B cell (primary cell): Measurements from ENCODE around the gene XYLT2. TPM values are rescaled to one million over a fixed set of nuclear protein-coding genes. Genes with fewer than 3 reads are reported as not detected.
A peak's percentile ranks its signal among the peaks of the same experiment; 100 is the strongest.

ENCODE experiments used
- ATAC-seq: fragments of 200-7000 bp; cut with Tn5 transposase; one replicate; pipeline ENCODE4 v1.10.0; 2021; ENCODE audit warnings: low read depth, mild to moderate bottlenecking, moderate number of reproducible peaks, moderate library complexity
- CTCF ChIA-PET: fragments of 350-600 bp; sonication (Branson Sonifier 250); formaldehyde crosslinking; loops from one replicate; lab custom pipeline; 2021; ENCODE audit warnings: antibody characterized with exemption, inconsistent platforms; lab: Charles Lee
- POLR2A ChIA-PET: fragments of 350-600 bp; sonication (Branson Sonifier 250); formaldehyde crosslinking; loops from one replicate; lab custom pipeline; 2021; ENCODE audit warnings: antibody characterized with exemption; lab: Charles Lee
- DNase-seq: peaks from one replicate; pipeline ENCODE4 v3.0.0; 2013
- H2AFZ ChIP-seq: 2 replicates; pipeline ENCODE4 v1.6.1; 2012; ENCODE audit warnings: mild to moderate bottlenecking, low read depth, low read length; ENCODE audit not compliant: insufficient read depth, poor library complexity, severe bottlenecking
- H3K27ac ChIP-seq, 2 donors: 1 replicate in 1 of 2; 2 replicates in 1 of 2; pipeline ENCODE4 v1.5.1; 2012 to 2013; ENCODE audit warnings: low read length in 2 of 2, mild to moderate bottlenecking in 2 of 2, moderate library complexity in 1 of 2
- H3K27me3 ChIP-seq, 4 experiments: fragments of 200-600 bp in 1 of 4; sonication (generic) in 1 of 4; replicated peaks in 1 of 4; 1 replicate in 2 of 4; 2 replicates in 2 of 4; pipeline versions ENCODE4 v1.6.1 to v1.7.0; 2013 to 2016; ENCODE audit warnings: low read length in 3 of 4, mild to moderate bottlenecking in 2 of 4, mixed read lengths in 1 of 4, moderate library complexity in 1 of 4; ENCODE audit not compliant: insufficient read depth in 4 of 4, control insufficient read depth in 3 of 4; ENCODE audit errors: control extremely low read depth in 1 of 4
- H3K36me3 ChIP-seq, 2 experiments: replicated peaks in 1 of 2; 1 replicate in 1 of 2; 2 replicates in 1 of 2; pipeline versions ENCODE4 v1.6.1 to v1.7.1; 2013; ENCODE audit warnings: low read length in 1 of 2; ENCODE audit not compliant: insufficient read depth in 2 of 2, control insufficient read depth in 1 of 2; ENCODE audit errors: control extremely low read depth in 1 of 2, extremely low read depth in 1 of 2
- H3K4me1 ChIP-seq, 2 donors: fragments of 200-600 bp in 1 of 2; sonication (generic) in 1 of 2; 1 replicate in 1 of 2; 2 replicates in 1 of 2; pipeline versions ENCODE4 v1.5.1 to v1.6.1; 2013 to 2017; ENCODE audit warnings: low read length in 2 of 2; ENCODE audit not compliant: control insufficient read depth in 2 of 2, insufficient read depth in 2 of 2
- H3K4me2 ChIP-seq: replicated peaks from 2 replicates; pipeline ENCODE3; 2012; ENCODE audit warnings: mild to moderate bottlenecking, low read depth, low read length; ENCODE audit not compliant: poor library complexity, severe bottlenecking
- H3K4me3 ChIP-seq, 5 experiments: fragments of 200-600 bp in 1 of 5; sonication (generic) in 1 of 5; 1 replicate in 3 of 5; 2 replicates in 2 of 5; pipeline versions ENCODE4 v1.5.1 to v1.7.0; 2011 to 2016; ENCODE audit warnings: low read length in 4 of 5, mild to moderate bottlenecking in 4 of 5, low read depth in 2 of 5, control low read depth in 1 of 5, moderate library complexity in 1 of 5; ENCODE audit not compliant: insufficient read depth in 1 of 5; ENCODE audit errors: control extremely low read depth in 1 of 5, extremely low read depth in 1 of 5
- H3K79me2 ChIP-seq: fragments of 200-600 bp; sonication (generic); one replicate; pipeline ENCODE4 v1.6.0; 2016; ENCODE audit warnings: low read length; ENCODE audit not compliant: control insufficient read depth, insufficient read depth
- H3K9ac ChIP-seq: fragments of 200-600 bp; sonication (generic); 2 replicates; pipeline ENCODE4 v1.6.1; 2017; ENCODE audit warnings: mild to moderate bottlenecking, low read length, moderate library complexity
- H3K9me3 ChIP-seq, 3 donors: one replicate each; pipeline versions ENCODE4 v1.6.1 to v1.7.1; 2013; ENCODE audit warnings: low read length in 2 of 3; ENCODE audit not compliant: control insufficient read depth in 2 of 3, insufficient read depth in 1 of 3; ENCODE audit errors: control extremely low read depth in 1 of 3
- H4K20me1 ChIP-seq: 2 replicates; pipeline ENCODE4 v1.6.0; 2012; ENCODE audit warnings: mild to moderate bottlenecking, low read length; ENCODE audit not compliant: insufficient read depth, control insufficient read depth, poor library complexity, severe bottlenecking
- H3K27ac Mint-ChIP-seq: one replicate; pipeline ENCODE4 v1.8.0; 2021; ENCODE audit warnings: mixed read lengths
- H3K27me3 Mint-ChIP-seq: one replicate; pipeline ENCODE4 v1.8.0; 2021; ENCODE audit warnings: mixed read lengths
- H3K4me1 Mint-ChIP-seq: one replicate; pipeline ENCODE4 v1.8.0; 2021; ENCODE audit warnings: mixed read lengths
- H3K4me3 Mint-ChIP-seq: one replicate; pipeline ENCODE4 v1.8.0; 2021; ENCODE audit warnings: mixed read lengths
- H3K9me3 Mint-ChIP-seq: one replicate; pipeline ENCODE4 v1.8.0; 2022; ENCODE audit warnings: mixed read lengths; ENCODE audit not compliant: insufficient read depth
- EZH2 ChIP-seq: IDR thresholded peaks from 2 replicates; pipeline ENCODE4 v1.6.1; 2012; ENCODE audit warnings: borderline replicate concordance, low read depth, mild to moderate bottlenecking, moderate library complexity, low read length; ENCODE audit not compliant: insufficient read depth, poor library complexity, severe bottlenecking
- WGBS: methylation state at CpG from one replicate; pipeline ENCODE4 v1.1.5; 2013; ENCODE audit warnings: missing lambda C conversion rate; ENCODE audit not compliant: insufficient coverage; 5-methylcytosine and 5-hydroxymethylcytosine counted together
- intact Hi-C: fragments of 100-400 bp; cut with micrococcal nuclease; formaldehyde crosslinking; loops from one replicate; pipeline ENCODE4 v1.10.0; 2022
- polyA plus RNA-seq: library from polyadenylated mRNA; depleted of rRNA; stranded (reverse); fragments of >200 nt; gene quantifications from 2 replicates; pipeline ENCODE4 v1.2.3, GENCODE V29; 2012
- total RNA-seq, 2 donors: library from RNA; stranded (reverse); fragments of 120-200 nt in 1 of 2; gene quantifications; 1 replicate in 1 of 2; 2 replicates in 1 of 2; pipeline versions ENCODE4 v1.2.3 to v1.2.4, GENCODE V29; 2013 to 2022
- TF ChIP-seq, protein P1 (sequence below): fragments of 200-600 bp; IDR thresholded peaks from one replicate; pipeline ENCODE4 v1.8.0; 2022; ENCODE audit warnings: antibody characterized with exemption, mild to moderate bottlenecking

The XYLT2 gene
- total and polyA plus RNA-seq, 2 donors (not counting 1 experiment from before 2014, with no cell fraction given) = 21.5 to 29.9 TPM

DNA sequence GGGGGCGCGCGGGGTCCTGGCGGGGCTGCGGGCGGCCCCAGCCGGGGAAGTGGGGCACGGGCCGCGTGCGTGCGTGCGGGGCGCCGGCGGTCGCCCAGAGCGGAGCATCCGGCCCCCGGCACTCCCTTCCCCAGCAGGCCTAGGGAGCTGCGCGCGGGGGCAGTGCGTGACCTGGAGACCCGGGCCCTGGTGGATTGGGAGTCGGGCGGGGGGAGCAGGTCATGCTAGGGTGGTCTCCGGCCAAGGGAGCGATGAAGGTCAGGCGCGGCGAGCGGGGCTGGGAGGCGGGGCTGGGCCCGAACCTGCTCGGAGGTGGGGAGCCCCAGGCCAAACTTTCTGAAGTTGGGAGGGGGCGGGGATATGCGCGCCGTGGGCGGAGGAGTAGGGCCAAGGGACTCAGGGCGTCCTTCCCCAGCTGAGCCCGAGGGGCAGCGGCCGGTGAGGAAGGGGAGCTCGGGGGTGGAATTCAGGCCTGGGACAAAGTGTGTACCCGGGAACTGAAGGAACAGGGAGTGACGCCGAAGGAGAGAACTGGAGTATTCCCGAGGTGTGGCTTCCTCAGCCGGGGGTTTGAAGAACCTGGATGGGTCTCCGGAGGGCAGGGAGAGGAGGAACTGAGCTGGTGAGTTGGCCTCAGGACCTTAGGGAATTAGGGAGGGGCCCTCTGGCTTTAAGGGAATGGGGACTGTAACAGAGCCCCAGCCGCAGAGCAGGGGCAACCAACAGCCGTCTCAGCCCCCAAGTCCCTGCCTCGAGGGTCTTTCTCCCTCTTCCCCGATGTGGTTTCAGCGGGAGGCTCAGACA, 589 bp downstream of the XYLT2 start:
- H3K27ac ChIP-seq = peak overlapping the region in 1 of 2 donors; percentile 51
- H3K4me3 ChIP-seq = peak overlapping the region; percentile 9 to 80 (median 75)
- no peaks in the 10 kb centered on the region for H3K36me3 ChIP-seq

More for the DNA sequence above, 589 bp downstream of the XYLT2 start:
- Mint-ChIP-seq H3K4me1 (peaks cover 36% of the 10 kb centered on the region), H3K27me3 (no peaks in the 10 kb centered on the region), H3K4me3 (peak overlapping the region; percentile 88), H3K9me3 (no peaks in the 10 kb centered on the region), H3K27ac (peak overlapping the region; percentile 81)
- under 1% methylated on average over 54 of the region's 57 CpGs for WGBS
- peaks cover 10 to 21% of the 10 kb centered on the region in 2 donors for H3K4me1 ChIP-seq
- intact Hi-C loops = loop anchor here (1.0 to 2.0 kb wide), 4 partner anchors 16 to 162 kb away; partner anchors contain the start of genes EME1, LRRC59, MRPL27 and MYCBPAP
- H3K9ac ChIP-seq = peak overlapping the region; percentile 76
- no peaks in the 10 kb centered on the region for H3K9me3 ChIP-seq
- H4K20me1 ChIP-seq = no peaks in the 10 kb centered on the region
- peak overlapping the region; percentile 93 for H2AFZ ChIP-seq
- CTCF ChIA-PET = interaction anchor here (1.1 to 5.7 kb wide), 4 partner anchors 15 to 252 kb away, joined by 3 to 29 read pairs (median 4); partner anchors contain the start of gene LRRC59
- no peaks in the 10 kb centered on the region for H3K27me3 ChIP-seq
- peak overlapping the region; percentile 93 for H3K4me2 ChIP-seq
- TF ChIP-seq, protein P1, sequence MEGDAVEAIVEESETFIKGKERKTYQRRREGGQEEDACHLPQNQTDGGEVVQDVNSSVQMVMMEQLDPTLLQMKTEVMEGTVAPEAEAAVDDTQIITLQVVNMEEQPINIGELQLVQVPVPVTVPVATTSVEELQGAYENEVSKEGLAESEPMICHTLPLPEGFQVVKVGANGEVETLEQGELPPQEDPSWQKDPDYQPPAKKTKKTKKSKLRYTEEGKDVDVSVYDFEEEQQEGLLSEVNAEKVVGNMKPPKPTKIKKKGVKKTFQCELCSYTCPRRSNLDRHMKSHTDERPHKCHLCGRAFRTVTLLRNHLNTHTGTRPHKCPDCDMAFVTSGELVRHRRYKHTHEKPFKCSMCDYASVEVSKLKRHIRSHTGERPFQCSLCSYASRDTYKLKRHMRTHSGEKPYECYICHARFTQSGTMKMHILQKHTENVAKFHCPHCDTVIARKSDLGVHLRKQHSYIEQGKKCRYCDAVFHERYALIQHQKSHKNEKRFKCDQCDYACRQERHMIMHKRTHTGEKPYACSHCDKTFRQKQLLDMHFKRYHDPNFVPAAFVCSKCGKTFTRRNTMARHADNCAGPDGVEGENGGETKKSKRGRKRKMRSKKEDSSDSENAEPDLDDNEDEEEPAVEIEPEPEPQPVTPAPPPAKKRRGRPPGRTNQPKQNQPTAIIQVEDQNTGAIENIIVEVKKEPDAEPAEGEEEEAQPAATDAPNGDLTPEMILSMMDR = no peak
- TF ChIP-seq EZH2 = no peak
- POLR2A ChIA-PET = interaction anchor here (0.9 kb wide), 1 partner anchor 51 kb away, joined by 4 read pairs; the partner anchor contains the start of gene LRRC59
- no peak for DNase-seq
- ATAC-seq = peak; percentile 46
- H3K79me2 ChIP-seq = peaks cover 25% of the 10 kb centered on the region
